K562 (cell line): ENCODE results near the gene DMXL1. TPM values are rescaled to one million over a fixed set of nuclear protein-coding genes. Genes with fewer than 3 reads are reported as not detected.

ENCODE experiments used
- ATAC-seq: fragments of 200-7000 bp; cut with Tn5 transposase; 3 replicates; pipeline ENCODE4 v1.9.1; 2020; ENCODE audit warnings: moderate library complexity
- BruUV-seq: library from RNA; stranded (reverse); fragments of 400-500 nt; replicated peaks from 2 replicates; lab custom pipeline; 2021; lab: Mats Ljungman, UMichigan
- CTCF ChIA-PET: fragments of 300-600 bp; formaldehyde crosslinking; extraction: SDS; loops from one replicate; lab custom pipeline; 2021; ENCODE audit warnings: low intra/inter-chr PET ratio; lab: Yijun Ruan, JAX
- POLR2A ChIA-PET: fragments of 300-600, 350-650 bp; sonication (Branson Sonifier 250); formaldehyde crosslinking; extraction: SDS; loops from one replicate; lab custom pipeline; 2021; ENCODE audit warnings: antibody characterized with exemption, inconsistent platforms; lab: Yijun Ruan, JAX
- DNase-seq, 4 experiments: peaks; one replicate each; pipeline versions ENCODE4 v3.0.0 to v3.0.0-alpha.2; 2011 to 2018; ENCODE audit warnings: low spot score in 3 of 4, mixed read lengths in 3 of 4; ENCODE audit errors: extremely low read depth in 1 of 4
- FAIRE-seq: peaks from 2 replicates; lab custom pipeline; 2011; peaks lifted over from hg19 to GRCh38; lab: Jason Lieb, UNC
- H2AFZ ChIP-seq: 2 replicates; pipeline ENCODE4 v1.6.0; 2011; ENCODE audit warnings: low read depth, low read length, control low read depth, inconsistent platforms
- H3K27ac ChIP-seq: fragments of 200-600 bp; 3 replicates; pipeline ENCODE4 v1.8.0; 2011; ENCODE audit warnings: low read depth, mild to moderate bottlenecking, control low read depth, inconsistent platforms, low read length, moderate library complexity, mixed read lengths; ENCODE audit errors: extremely low read depth
- H3K27me3 ChIP-seq, 2 experiments: fragments of 300-600 bp in 1 of 2; 2 replicates in 1 of 2; 3 replicates in 1 of 2; pipeline versions ENCODE4 v1.6.0 to v1.8.0; 2011; ENCODE audit warnings: inconsistent platforms in 2 of 2, low read length in 2 of 2, mild to moderate bottlenecking in 1 of 2, mixed read lengths in 1 of 2, moderate library complexity in 1 of 2; ENCODE audit not compliant: control insufficient read depth in 2 of 2, insufficient read depth in 2 of 2
- H3K36me3 ChIP-seq: fragments of 300-600 bp; 3 replicates; pipeline ENCODE4 v1.8.0; 2011; ENCODE audit warnings: mild to moderate bottlenecking, low read length, inconsistent platforms; ENCODE audit not compliant: control insufficient read depth, insufficient read depth
- H3K4me1 ChIP-seq, 2 experiments: fragments of 200-600 bp in 1 of 2; replicated peaks in 1 of 2; 2 replicates in 1 of 2; 3 replicates in 1 of 2; pipeline versions ENCODE4 v1.5.1 to v1.8.0; 2011; ENCODE audit warnings: inconsistent platforms in 2 of 2, low read length in 2 of 2, mild to moderate bottlenecking in 1 of 2, mixed read lengths in 1 of 2, moderate library complexity in 1 of 2; ENCODE audit not compliant: control insufficient read depth in 2 of 2, insufficient read depth in 2 of 2
- H3K4me2 ChIP-seq: 2 replicates; pipeline ENCODE4 v1.6.1; 2011; ENCODE audit warnings: low read length, control low read depth, inconsistent platforms, mixed read lengths; ENCODE audit not compliant: insufficient read depth
- H3K4me3 ChIP-seq: fragments of 200-600 bp; sonication (generic), shearing (Covaris generic); 2 replicates; pipeline ENCODE4 v1.5.1; 2016; ENCODE audit warnings: control low read depth, inconsistent platforms
- H3K79me2 ChIP-seq: fragments of 200-600 bp; 3 replicates; pipeline ENCODE4 v1.8.0; 2011; ENCODE audit warnings: low read length, inconsistent platforms; ENCODE audit not compliant: control insufficient read depth, insufficient read depth
- H3K9ac ChIP-seq, 2 experiments: 2 replicates each; pipeline versions ENCODE4 v1.6.0 to v1.6.1; 2011; ENCODE audit warnings: low read depth in 2 of 2, low read length in 2 of 2, control low read depth in 1 of 2, inconsistent platforms in 1 of 2, mild to moderate bottlenecking in 1 of 2, mixed read lengths in 1 of 2; ENCODE audit not compliant: insufficient read depth in 1 of 2
- H3K9me1 ChIP-seq: one replicate; pipeline ENCODE4 v1.6.0; 2011; ENCODE audit warnings: inconsistent platforms, mild to moderate bottlenecking, low read length, moderate library complexity; ENCODE audit not compliant: control insufficient read depth, insufficient read depth
- H3K9me3 ChIP-seq: replicated peaks from 2 replicates; pipeline ENCODE4 v1.5.1; 2011; ENCODE audit warnings: low read depth, low read length, inconsistent platforms; ENCODE audit not compliant: control insufficient read depth, insufficient read depth
- H4K20me1 ChIP-seq: replicated peaks from 2 replicates; pipeline ENCODE4 v1.6.1; 2011; ENCODE audit warnings: low read length, inconsistent platforms, mixed read lengths; ENCODE audit not compliant: control insufficient read depth, insufficient read depth
- BCOR ChIP-seq: fragments of 450-650 bp; IDR thresholded peaks from 2 replicates; pipeline ENCODE4 v1.6.1; 2016
- HIVEP1 ChIP-seq: fragments of 250-450 bp; sonication (Bioruptor Pico); IDR thresholded peaks from 2 replicates; pipeline ENCODE4 v1.4.0; 2020; ENCODE audit warnings: mild to moderate bottlenecking
- NONO ChIP-seq, 2 experiments: fragments of 200-400 bp in 1 of 2; fragments of 450-650 bp in 1 of 2; formaldehyde crosslinking in 1 of 2; IDR thresholded peaks; 2 replicates each; pipeline ENCODE4 v1.6.1; 2017; ENCODE audit warnings: low read depth in 2 of 2, mild to moderate bottlenecking in 2 of 2, moderate library complexity in 2 of 2, low read length in 1 of 2
- POLR2G ChIP-seq: fragments of 200-400 bp; formaldehyde crosslinking; IDR thresholded peaks from 2 replicates; pipeline ENCODE4 v1.6.1; 2017; ENCODE audit warnings: low read depth, mild to moderate bottlenecking, antibody characterized with exemption, low read length, moderate library complexity
- YY1 ChIP-seq, 3 experiments: IDR thresholded peaks; 2 replicates each; pipeline ENCODE4 v1.6.1; 2011; ENCODE audit warnings: low read length in 2 of 3, mild to moderate bottlenecking in 2 of 3, moderate library complexity in 2 of 3, borderline replicate concordance in 1 of 3, control low read depth in 1 of 3, low read depth in 1 of 3; ENCODE audit not compliant: insufficient read depth in 3 of 3, insufficient replicate concordance in 2 of 3, control insufficient read depth in 1 of 3, insufficient read length in 1 of 3; ENCODE audit errors: extremely low read depth in 1 of 3
- ZNF133 ChIP-seq: fragments of 250-450 bp; sonication (Bioruptor Pico); IDR thresholded peaks from 2 replicates; pipeline ENCODE4 v1.4.0; 2020; ENCODE audit warnings: mild to moderate bottlenecking
- WGBS: fragments of 100-300 bp; shearing (Covaris generic); methylation state at CpG from one replicate; pipeline ENCODE4 v1.1.6; 2016; ENCODE audit warnings: low coverage, mixed read lengths; ENCODE audit not compliant: insufficient coverage; ENCODE audit errors: missing lambda C conversion rate; 5-methylcytosine and 5-hydroxymethylcytosine counted together
- in situ Hi-C: fragments of 300-500 bp; cut with MboI; formaldehyde crosslinking; loops from 4 replicates; pipeline ENCODE4 v1.15.0; 2018; ENCODE audit warnings: inconsistent platforms, mixed read lengths
- intact Hi-C: fragments of 100-400 bp; cut with micrococcal nuclease; formaldehyde crosslinking; loops from 2 replicates; pipeline ENCODE4 v1.14.2; 2022
- polyA plus RNA-seq, 8 experiments: library from polyadenylated mRNA; depleted of rRNA in 4 of 8; stranded (reverse) in 5 of 8; unstranded in 3 of 8; fragments of >200 nt; fragmentation: Nextera tagmentation in 2 of 8; fragmentation: Illumina TruSeq in 1 of 8; extraction: Ambion mirVana in 2 of 8; extraction: Trizol in 1 of 8; gene quantifications; 2 replicates each; pipeline versions ENCODE4 v1.2.1 to v1.2.3, GENCODE V29; 2011 to 2014; ENCODE audit warnings: inconsistent platforms in 1 of 8, missing spikeins in 1 of 8
- total RNA-seq, 7 experiments: library from RNA; depleted of rRNA in 6 of 7; stranded (reverse); fragments of >200 nt in 6 of 7; fragmentation: Illumina TruSeq in 2 of 7; extraction: Trizol in 2 of 7; gene quantifications; 2 replicates each; pipeline versions ENCODE4 v1.2.1 to v1.2.3, GENCODE V29; 2011 to 2021; ENCODE audit warnings: low replicate concordance in 1 of 7

DMXL1 gene
- total and polyA plus RNA-seq, 9 of the 15 experiments (the other 6 are each of a cell fraction or from before 2014, with no cell fraction given) = 8.3 to 40.3 (median 30.6) TPM

- no peak overlapping the region for H3K27ac ChIP-seq
- H3K4me3 ChIP-seq = no peak overlapping the region
- FAIRE-seq (no peak), ATAC-seq (no peak), DNase-seq (no peak)
- intact Hi-C loops = no loop called here
- H3K9ac ChIP-seq = no peak overlapping the region
- no peaks in the 10 kb centered on the region for H3K27me3 ChIP-seq
- no TSS peak for BruUV-seq
- CTCF ChIA-PET = no interaction called here
- H3K9me3 ChIP-seq = no peaks in the 10 kb centered on the region
- TF ChIP-seq BCOR (no peak), POLR2G (no peak), NONO (IDR thresholded peaks at IDR 0.05; ENCODE audit: low read depth in 2 of 2, low read length in 1 of 2) (no peak), HIVEP1 (CRISPR knock-in tag) (no peak), YY1 (IDR thresholded peaks at IDR 0.05; ENCODE audit: borderline replicate concordance in 1 of 3, control insufficient read depth in 1 of 3, extremely low read depth in 1 of 3, insufficient read depth in 3 of 3, insufficient read length in 1 of 3, insufficient replicate concordance in 2 of 3, low read depth in 1 of 3, low read length in 2 of 3) (no peak), ZNF133 (CRISPR knock-in tag) (no peak)
- WGBS = 85% methylated on average over 3 of the region's 3 CpGs
- peaks cover 23% of the 10 kb centered on the region; the same call in 2 of the 3 replicates for H3K36me3 ChIP-seq
- POLR2A ChIA-PET = no interaction called here
- H4K20me1 ChIP-seq = no peaks in the 10 kb centered on the region
- H3K4me2 ChIP-seq = no peak overlapping the region
- no peak overlapping the region for H2AFZ ChIP-seq
- H3K9me1 ChIP-seq = no peaks in the 10 kb centered on the region
- no peaks in the 10 kb centered on the region for H3K79me2 ChIP-seq
- peaks cover 0 to 2% of the 10 kb centered on the region in 2 experiments; a peak in 1 of 5 replicates for H3K4me1 ChIP-seq
- in situ Hi-C loops = no loop called here
Observed at GRCh38 chr5:119217183-119217582, 146.3 kb downstream of the DMXL1 start.
